ENCODE data around the gene RFLNA.

GRCh38 chr12:124248941-124249825, 45.7 kb upstream of the RFLNA start:
- TF ChIP-seq CTCF (IDR thresholded peaks at IDR 0.05; ENCODE audit: low read depth, low read length) (no peak), EZH2phosphoT487 (IDR thresholded peaks at IDR 0.05; ENCODE audit: low read depth) (no peak)
